OCI-LY1 (cell line): ENCODE measurements around the gene VGF.

Experiments used
- H2AFZ ChIP-seq: fragments of 200-600 bp; sonication (generic), shearing (Covaris generic); 2 replicates; pipeline ENCODE4 v1.6.0; 2014; ENCODE audit warnings: antibody characterized with exemption, mild to moderate bottlenecking, low read length
- H3F3A ChIP-seq: fragments of 200-600 bp; sonication (generic), shearing (Covaris generic); 2 replicates; pipeline ENCODE4 v1.6.0; 2014; ENCODE audit warnings: mild to moderate bottlenecking, antibody characterized with exemption, low read length, moderate library complexity; ENCODE audit not compliant: insufficient read depth
- H3K27ac ChIP-seq: fragments of 200-600 bp; sonication (generic); 2 replicates; pipeline ENCODE4 v1.5.1; 2014; ENCODE audit warnings: low read length, mixed run types, mild to moderate bottlenecking, low read depth; ENCODE audit not compliant: poor library complexity, severe bottlenecking
- H3K27me3 ChIP-seq: fragments of 200-600 bp; sonication (generic); 2 replicates; pipeline ENCODE4 v1.6.0; 2014; ENCODE audit warnings: antibody characterized with exemption, mild to moderate bottlenecking, low read length, moderate library complexity; ENCODE audit not compliant: insufficient read depth
- H3K36me3 ChIP-seq: fragments of 200-600 bp; sonication (generic); 2 replicates; pipeline ENCODE4 v1.6.1; 2014; ENCODE audit warnings: mild to moderate bottlenecking, antibody characterized with exemption, low read length, moderate library complexity, mixed read lengths; ENCODE audit not compliant: insufficient read depth
- H3K4me1 ChIP-seq: fragments of 200-600 bp; sonication (generic); 2 replicates; pipeline ENCODE4 v1.5.1; 2014; ENCODE audit warnings: mild to moderate bottlenecking, low read length, moderate library complexity; ENCODE audit not compliant: insufficient read depth, severe bottlenecking
- H3K4me2 ChIP-seq: fragments of 200-600 bp; sonication (generic), shearing (Covaris generic); 2 replicates; pipeline ENCODE4 v1.6.1; 2014; ENCODE audit warnings: low read length
- H3K4me3 ChIP-seq: fragments of 200-600 bp; sonication (generic); 2 replicates; pipeline ENCODE4 v1.5.1; 2014; ENCODE audit warnings: low read length, low read depth, mild to moderate bottlenecking, mixed read lengths; ENCODE audit not compliant: poor library complexity, severe bottlenecking
- H3K79me2 ChIP-seq: fragments of 200-600 bp; shearing (Covaris generic); 2 replicates; pipeline ENCODE4 v1.6.1; 2016; ENCODE audit warnings: mixed run types, low read length, mixed read lengths; ENCODE audit not compliant: insufficient read depth
- H3K9ac ChIP-seq: fragments of 200-600 bp; sonication (generic), shearing (Covaris generic); 2 replicates; pipeline ENCODE4 v1.6.1; 2014; ENCODE audit warnings: mild to moderate bottlenecking, low read length, mixed read lengths
- H3K9me2 ChIP-seq: fragments of 200-600 bp; sonication (generic), shearing (Covaris generic); 2 replicates; pipeline ENCODE4 v1.6.1; 2014; ENCODE audit warnings: low read depth, mild to moderate bottlenecking, low read length, mixed read lengths
- H3K9me3 ChIP-seq: fragments of 200-600 bp; shearing (Covaris generic); 2 replicates; pipeline ENCODE4 v1.6.1; 2014; ENCODE audit warnings: low read length, mixed read lengths
- H4K20me1 ChIP-seq: fragments of 200-600 bp; sonication (generic), shearing (Covaris generic); 2 replicates; pipeline ENCODE4 v1.6.0; 2016; ENCODE audit warnings: mild to moderate bottlenecking, low read length; ENCODE audit not compliant: insufficient read depth
- EZH2 ChIP-seq: fragments of 200-600 bp; sonication (generic), shearing (Covaris generic); IDR thresholded peaks from 2 replicates; pipeline ENCODE4 v1.8.0; 2017; ENCODE audit warnings: borderline replicate concordance, mixed run types, mild to moderate bottlenecking, antibody characterized with exemption, low read length, moderate library complexity, mixed read lengths
- TF ChIP-seq, protein P1 (sequence below): fragments of 200-600 bp; sonication (generic), shearing (Covaris generic); IDR thresholded peaks from 2 replicates; pipeline ENCODE4 v1.5.1; 2017; ENCODE audit warnings: mild to moderate bottlenecking, antibody characterized with exemption, low read length, moderate library complexity, mixed read lengths

The VGF gene

DNA sequence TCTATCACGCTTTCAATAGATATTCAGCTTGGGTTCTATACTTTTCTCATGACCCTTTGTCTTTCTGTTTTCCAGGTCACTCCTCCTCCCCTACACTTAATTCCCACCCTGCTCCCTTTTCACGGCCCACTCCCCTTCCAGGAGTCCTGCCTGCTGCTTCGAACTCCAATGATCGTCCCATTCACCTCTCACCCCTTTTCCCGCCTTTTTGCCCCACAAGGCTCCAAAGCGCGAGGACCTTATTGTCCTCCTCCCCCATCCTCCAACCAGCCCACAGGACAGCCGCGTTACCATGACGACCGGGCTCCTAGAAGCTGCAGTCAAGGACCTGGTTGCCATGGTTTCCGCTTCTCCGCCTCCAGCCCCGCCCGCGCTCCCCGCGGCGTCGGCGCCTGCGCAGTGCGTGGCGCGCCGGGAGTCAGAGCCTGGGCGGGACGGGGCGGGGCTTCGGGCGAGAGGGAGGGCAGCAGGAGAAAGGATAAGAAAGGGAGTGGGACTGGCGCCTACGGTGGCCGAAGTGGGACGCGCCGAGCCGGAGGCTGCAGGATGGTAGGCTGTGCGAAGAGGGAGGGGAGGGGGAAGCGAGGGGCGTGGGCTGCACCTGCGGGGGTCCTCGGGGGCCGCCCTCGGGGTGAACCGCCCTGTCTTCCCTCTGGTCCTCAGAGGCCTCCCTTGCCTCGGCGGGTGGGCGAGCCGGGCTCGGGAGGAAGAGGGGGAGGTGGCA is 11.2 kb downstream of the VGF start, which contains the start of gene AP1S1:
Gene AP1S1 (plus strand): TSS at position 508 of the 724 bp plus-strand sequence. CDS start 39 bp downstream, at position 547.
- Histone ChIP-seq H3K27ac (peak within 1 kb of the TSS; percentile 6), H3K79me2 (0 out of 2 replicates have a peak, but pooled peaks cover 4% of the 10 kb centered on the region), H4K20me1 (no peaks in the 10 kb centered on the region), H3F3A (no peaks in the 10 kb centered on the region), H3K9ac (peak within 1 kb of the TSS; percentile 77), H3K4me3 (peak within 1 kb of the TSS; percentile 79), H2AFZ (no peak within 1 kb of the TSS), H3K4me1 (peaks cover 26% of the 10 kb centered on the region), H3K27me3 (no peaks in the 10 kb centered on the region), H3K9me2 (no peaks in the 10 kb centered on the region), H3K36me3 (peaks cover 12% of the 10 kb centered on the region; the same call in 1 of the 2 replicates), H3K9me3 (no peaks in the 10 kb centered on the region), H3K4me2 (peak within 1 kb of the TSS; percentile 84)
- TF ChIP-seq EZH2: no peak
- TF ChIP-seq, protein P1, sequence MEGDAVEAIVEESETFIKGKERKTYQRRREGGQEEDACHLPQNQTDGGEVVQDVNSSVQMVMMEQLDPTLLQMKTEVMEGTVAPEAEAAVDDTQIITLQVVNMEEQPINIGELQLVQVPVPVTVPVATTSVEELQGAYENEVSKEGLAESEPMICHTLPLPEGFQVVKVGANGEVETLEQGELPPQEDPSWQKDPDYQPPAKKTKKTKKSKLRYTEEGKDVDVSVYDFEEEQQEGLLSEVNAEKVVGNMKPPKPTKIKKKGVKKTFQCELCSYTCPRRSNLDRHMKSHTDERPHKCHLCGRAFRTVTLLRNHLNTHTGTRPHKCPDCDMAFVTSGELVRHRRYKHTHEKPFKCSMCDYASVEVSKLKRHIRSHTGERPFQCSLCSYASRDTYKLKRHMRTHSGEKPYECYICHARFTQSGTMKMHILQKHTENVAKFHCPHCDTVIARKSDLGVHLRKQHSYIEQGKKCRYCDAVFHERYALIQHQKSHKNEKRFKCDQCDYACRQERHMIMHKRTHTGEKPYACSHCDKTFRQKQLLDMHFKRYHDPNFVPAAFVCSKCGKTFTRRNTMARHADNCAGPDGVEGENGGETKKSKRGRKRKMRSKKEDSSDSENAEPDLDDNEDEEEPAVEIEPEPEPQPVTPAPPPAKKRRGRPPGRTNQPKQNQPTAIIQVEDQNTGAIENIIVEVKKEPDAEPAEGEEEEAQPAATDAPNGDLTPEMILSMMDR: no peak

GRCh38 chr7:101151908-101152651 is 13.3 kb downstream of the VGF start:
- Histone ChIP-seq H3K36me3 (peaks cover 2% of the 10 kb centered on the region; the same call in 1 of the 2 replicates), H2AFZ (no peak overlapping the region), H3K9ac (no peak overlapping the region), H3K4me2 (no peak overlapping the region), H3K79me2 (0 out of 2 replicates have a peak, but pooled peaks cover 4% of the 10 kb centered on the region), H3K27me3 (0 out of 2 replicates have a peak, but pooled peaks cover 6% of the 10 kb centered on the region), H3K4me3 (no peak overlapping the region), H3K9me2 (no peaks in the 10 kb centered on the region), H3K9me3 (no peaks in the 10 kb centered on the region), H3K4me1 (peaks cover 23% of the 10 kb centered on the region), H4K20me1 (no peaks in the 10 kb centered on the region), H3K27ac (no peak overlapping the region), H3F3A (no peaks in the 10 kb centered on the region)
- TF ChIP-seq, protein P1: no peak
- TF ChIP-seq EZH2: no peak

GRCh38 chr7:101140746-101141382 is 24.5 kb downstream of the VGF start:
- Histone ChIP-seq H3K4me3 (no peak overlapping the region), H3K27ac (no peak overlapping the region), H3K9me2 (no peaks in the 10 kb centered on the region), H3K27me3 (peaks cover 8% of the 10 kb centered on the region; the same call in 1 of the 2 replicates), H2AFZ (no peak overlapping the region), H3K9me3 (no peaks in the 10 kb centered on the region), H3F3A (no peaks in the 10 kb centered on the region), H3K4me1 (peaks cover 7% of the 10 kb centered on the region), H3K79me2 (no peaks in the 10 kb centered on the region), H3K36me3 (no peaks in the 10 kb centered on the region), H4K20me1 (no peaks in the 10 kb centered on the region), H3K4me2 (no peak overlapping the region), H3K9ac (no peak overlapping the region)
- TF ChIP-seq, protein P1: no peak
- no peak for TF ChIP-seq EZH2
